ENCODE data around the gene MCRIP1. TPM values are rescaled to one million over a fixed set of nuclear protein-coding genes. Genes with fewer than 3 reads are reported as not detected.

MCRIP1 gene
- polyA plus RNA-seq, 1 of the 3 experiments (the other 2 are of a cell fraction), result 156 TPM

DNA sequence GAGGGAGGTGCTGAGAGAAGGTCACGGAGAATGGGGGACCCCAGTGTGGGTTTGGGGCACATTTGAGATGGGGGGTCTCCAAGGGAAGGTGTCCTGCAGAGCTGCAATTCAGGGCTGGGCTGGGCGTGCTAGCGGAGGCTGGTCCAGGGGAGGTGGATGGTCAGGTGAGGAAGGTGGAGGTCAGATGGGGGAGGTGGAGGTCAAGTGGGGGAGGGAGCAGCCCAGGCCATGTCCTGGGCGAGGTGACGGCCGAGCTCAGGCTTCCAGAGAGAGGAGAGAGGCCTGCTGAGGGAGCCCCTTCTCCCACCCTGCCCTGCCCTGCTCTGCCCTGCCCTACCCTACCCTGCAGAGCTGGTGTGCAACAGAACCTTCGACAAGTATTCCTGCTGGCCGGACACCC lies 22.6 kb downstream of the MCRIP1 start:
- Histone ChIP-seq H3F3A (replicated peaks; ENCODE audit: insufficient read depth) (no peaks in the 10 kb centered on the region), H3K36me3 (replicated peaks in 1 of 2; ENCODE audit: control insufficient read depth in 1 of 2, insufficient read depth in 2 of 2, low read length in 1 of 2) (no peaks in the 10 kb centered on the region), H3K79me2 (ENCODE audit: insufficient read depth) (no peaks in the 10 kb centered on the region), H3K4me3 (ENCODE audit: low read depth in 2 of 2, low read length in 1 of 2) (no peak overlapping the region), H3K9me3 (no peaks in the 10 kb centered on the region), H3K9ac (no peak overlapping the region), H2AFZ (ENCODE audit: low read depth) (no peak overlapping the region), H3K4me2 (no peak overlapping the region), H3K9me2 (no peaks in the 10 kb centered on the region), H3K27ac (ENCODE audit: low read depth in 2 of 2, low read length in 1 of 2) (no peak overlapping the region), H3K27me3 (ENCODE audit: insufficient read depth) (peaks cover 56% of the 10 kb centered on the region), H4K20me1 (ENCODE audit: insufficient read depth) (no peaks in the 10 kb centered on the region), H3K4me1 (ENCODE audit: control insufficient read depth in 1 of 2, insufficient read depth in 2 of 2, low read depth in 1 of 2, low read length in 1 of 2) (peaks cover 0 to 43% of the 10 kb centered on the region in 2 experiments; a peak in 1 of 4 replicates)
- POLR2A ChIA-PET, result no interaction called here
- TF ChIP-seq YY1 (IDR thresholded peaks at IDR 0.05; ENCODE audit: low read depth) (no peak), CTCF (IDR thresholded peaks at IDR 0.05) (no peak), FOXJ3 (CRISPR knock-in tag; IDR thresholded peaks at IDR 0.05) (no peak), EP300 (IDR thresholded peaks at IDR 0.05; ENCODE audit: borderline replicate concordance in 1 of 2, low read depth in 1 of 2, low read length in 1 of 2) (no peak), ELF1 (IDR thresholded peaks at IDR 0.05) (no peak), RAD21 (IDR thresholded peaks at IDR 0.05; ENCODE audit: low read length) (no peak), GABPA (IDR thresholded peaks at IDR 0.05; ENCODE audit: low read depth) (no peak)
- no peak for DNase-seq
- CTCF ChIA-PET, result interaction anchor here (0.6 to 7.3 kb wide), 5 partner anchors 16 to 96 kb away, joined by 3 to 60 read pairs (median 3); no protein-coding TSS in a partner anchor
- WGBS (ENCODE audit: low lambda C conversion rate), result 78% methylated on average over 8 of the region's 8 CpGs

DNA sequence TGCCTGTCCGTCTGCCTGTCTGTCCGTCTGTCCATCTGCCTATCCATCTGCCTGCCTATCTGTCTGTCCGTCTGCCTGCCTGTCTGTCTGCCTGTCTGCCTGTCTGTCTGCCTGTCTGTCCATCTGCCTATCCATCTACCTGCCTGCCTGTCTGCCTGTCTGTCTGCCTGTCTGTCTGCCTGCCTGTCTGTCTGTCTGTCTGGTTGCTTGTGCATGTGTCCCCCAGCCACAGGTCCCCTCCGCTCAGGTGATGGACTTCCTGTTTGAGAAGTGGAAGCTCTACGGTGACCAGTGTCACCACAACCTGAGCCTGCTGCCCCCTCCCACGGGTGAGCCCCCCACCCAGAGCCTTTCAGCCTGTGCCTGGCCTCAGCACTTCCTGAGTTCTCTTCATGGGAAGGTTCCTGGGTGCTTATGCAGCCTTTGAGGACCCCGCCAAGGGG lies 23.5 kb downstream of the MCRIP1 start:
- Histone ChIP-seq H2AFZ (ENCODE audit: low read depth) (no peak overlapping the region), H3F3A (replicated peaks; ENCODE audit: insufficient read depth) (no peaks in the 10 kb centered on the region), H3K79me2 (ENCODE audit: insufficient read depth) (no peaks in the 10 kb centered on the region), H3K9me2 (no peaks in the 10 kb centered on the region), H3K4me3 (ENCODE audit: low read depth in 2 of 2, low read length in 1 of 2) (no peak overlapping the region), H3K4me2 (no peak overlapping the region), H3K9me3 (no peaks in the 10 kb centered on the region), H3K36me3 (replicated peaks in 1 of 2; ENCODE audit: control insufficient read depth in 1 of 2, insufficient read depth in 2 of 2, low read length in 1 of 2) (no peaks in the 10 kb centered on the region), H3K4me1 (ENCODE audit: control insufficient read depth in 1 of 2, insufficient read depth in 2 of 2, low read depth in 1 of 2, low read length in 1 of 2) (peaks cover 0 to 35% of the 10 kb centered on the region in 2 experiments; a peak in 1 of 4 replicates), H4K20me1 (ENCODE audit: insufficient read depth) (no peaks in the 10 kb centered on the region), H3K27ac (ENCODE audit: low read depth in 2 of 2, low read length in 1 of 2) (no peak overlapping the region), H3K9ac (no peak overlapping the region), H3K27me3 (ENCODE audit: insufficient read depth) (peaks cover 65% of the 10 kb centered on the region)
- CTCF ChIA-PET, result interaction anchor here (1.5 to 7.3 kb wide), 2 partner anchors 18 to 75 kb away, joined by 5 to 60 read pairs; no protein-coding TSS in a partner anchor
- POLR2A ChIA-PET, result no interaction called here
- TF ChIP-seq FOSL2 (IDR thresholded peaks at IDR 0.05; ENCODE audit: borderline replicate concordance, low read depth) (no peak), MXI1 (IDR thresholded peaks at IDR 0.05; ENCODE audit: low read depth, low read length) (no peak)
- TF ChIP-seq, protein P1, sequence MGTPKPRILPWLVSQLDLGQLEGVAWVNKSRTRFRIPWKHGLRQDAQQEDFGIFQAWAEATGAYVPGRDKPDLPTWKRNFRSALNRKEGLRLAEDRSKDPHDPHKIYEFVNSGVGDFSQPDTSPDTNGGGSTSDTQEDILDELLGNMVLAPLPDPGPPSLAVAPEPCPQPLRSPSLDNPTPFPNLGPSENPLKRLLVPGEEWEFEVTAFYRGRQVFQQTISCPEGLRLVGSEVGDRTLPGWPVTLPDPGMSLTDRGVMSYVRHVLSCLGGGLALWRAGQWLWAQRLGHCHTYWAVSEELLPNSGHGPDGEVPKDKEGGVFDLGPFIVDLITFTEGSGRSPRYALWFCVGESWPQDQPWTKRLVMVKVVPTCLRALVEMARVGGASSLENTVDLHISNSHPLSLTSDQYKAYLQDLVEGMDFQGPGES (IDR thresholded peaks at IDR 0.05; ENCODE audit: low read depth, low read length), result no peak
- DNase-seq, result no peak
- 40% methylated on average over 7 of the region's 7 CpGs for WGBS (ENCODE audit: low lambda C conversion rate)
